Neural cell (in vitro differentiated cells): ENCODE results near the gene ETV6. TPM values are rescaled to one million over a fixed set of nuclear protein-coding genes. Genes with fewer than 3 reads are reported as not detected.

Source experiments
- H2AFZ ChIP-seq: fragments of 200-600, 300-800 bp; sonication (generic), shearing (Covaris generic); 2 replicates; pipeline ENCODE4 v1.6.0; 2014; ENCODE audit warnings: low read depth, mild to moderate bottlenecking, antibody characterized with exemption, low read length, moderate library complexity
- H3F3A ChIP-seq: fragments of 200-600 bp; shearing (Covaris generic); 2 replicates; pipeline ENCODE4 v1.6.1; 2016; ENCODE audit warnings: mild to moderate bottlenecking, moderate library complexity, mixed read lengths, antibody characterized with exemption, low read length; ENCODE audit not compliant: insufficient read depth, poor library complexity, severe bottlenecking
- H3K27ac ChIP-seq: fragments of 200-600, 300-800 bp; sonication (generic), shearing (Covaris generic); 2 replicates; pipeline ENCODE4 v1.5.1; 2014; ENCODE audit warnings: mild to moderate bottlenecking, low read length, moderate library complexity
- H3K27me3 ChIP-seq: fragments of 300-800, 200-600 bp; sonication (generic), shearing (Covaris generic); 2 replicates; pipeline ENCODE4 v1.6.0; 2014; ENCODE audit warnings: mild to moderate bottlenecking, low read depth, low read length, moderate library complexity; ENCODE audit not compliant: insufficient read depth
- H3K36me3 ChIP-seq: fragments of 300-800, 200-600 bp; sonication (generic), shearing (Covaris generic); 2 replicates; pipeline ENCODE4 v1.5.1; 2014; ENCODE audit warnings: mild to moderate bottlenecking, antibody characterized with exemption, low read length, moderate library complexity; ENCODE audit not compliant: insufficient read depth
- H3K4me2 ChIP-seq: fragments of 300-800, 200-600 bp; sonication (generic), shearing (Covaris generic); 2 replicates; pipeline ENCODE4 v1.6.0; 2014; ENCODE audit warnings: mild to moderate bottlenecking, low read length
- H3K4me3 ChIP-seq: fragments of 300-800, 200-600 bp; sonication (generic), shearing (Covaris generic); 2 replicates; pipeline ENCODE4 v1.5.1; 2014; ENCODE audit warnings: mild to moderate bottlenecking, low read length, moderate library complexity
- H3K79me2 ChIP-seq: fragments of 200-600 bp; shearing (Covaris generic); replicated peaks from 2 replicates; pipeline ENCODE4 v1.6.0; 2014; ENCODE audit warnings: mild to moderate bottlenecking, low read length, moderate library complexity; ENCODE audit not compliant: insufficient read depth
- H3K9ac ChIP-seq: fragments of 300-800, 200-600 bp; sonication (generic), shearing (Covaris generic); 2 replicates; pipeline ENCODE4 v1.6.1; 2016; ENCODE audit warnings: mild to moderate bottlenecking, low read length, mixed read lengths
- H3K9me2 ChIP-seq: fragments of 200-600 bp; shearing (Covaris generic); 2 replicates; pipeline ENCODE4 v1.6.1; 2016; ENCODE audit warnings: mild to moderate bottlenecking, low read length, mixed read lengths; ENCODE audit not compliant: insufficient read depth
- H3K9me3 ChIP-seq: fragments of 200-600, 300-800 bp; sonication (generic), shearing (Covaris generic); 2 replicates; pipeline ENCODE4 v1.6.1; 2016; ENCODE audit warnings: mild to moderate bottlenecking, mixed run types, low read length, moderate library complexity, mixed read lengths
- H4K20me1 ChIP-seq: fragments of 200-600 bp; shearing (Covaris generic); 2 replicates; pipeline ENCODE4 v1.6.1; 2016; ENCODE audit warnings: mild to moderate bottlenecking, mixed run types; ENCODE audit not compliant: insufficient read depth
- CTCF ChIP-seq: fragments of 450-650 bp; IDR thresholded peaks from 2 replicates; pipeline ENCODE4 v1.5.1; 2014; ENCODE audit warnings: antibody characterized with exemption, mild to moderate bottlenecking, moderate library complexity; ENCODE audit not compliant: poor library complexity, severe bottlenecking
- EP300 ChIP-seq: fragments of 450-650 bp; conservative IDR thresholded peaks from 2 replicates; pipeline ENCODE4 v1.6.1; 2014; ENCODE audit warnings: antibody characterized with exemption, mild to moderate bottlenecking, moderate library complexity; ENCODE audit not compliant: poor library complexity, severe bottlenecking
- EZH2 ChIP-seq: fragments of 200-600, 300-800 bp; shearing (Covaris generic), sonication (generic); IDR thresholded peaks from 2 replicates; pipeline ENCODE4 v1.6.1; 2014; ENCODE audit warnings: antibody characterized with exemption, low read length, borderline replicate concordance, mild to moderate bottlenecking; ENCODE audit not compliant: insufficient read depth, poor library complexity, severe bottlenecking
- MXI1 ChIP-seq: fragments of 450-650 bp; conservative IDR thresholded peaks from 2 replicates; pipeline ENCODE4 v1.6.1; 2014; ENCODE audit warnings: antibody characterized with exemption, mild to moderate bottlenecking; ENCODE audit not compliant: poor library complexity, severe bottlenecking
- POLR2AphosphoS5 ChIP-seq: IDR thresholded peaks from 2 replicates; pipeline ENCODE4 v1.6.1; 2012
- RAD21 ChIP-seq: fragments of 450-650 bp; conservative IDR thresholded peaks from 2 replicates; pipeline ENCODE4 v1.6.1; 2014; ENCODE audit warnings: antibody characterized with exemption, mild to moderate bottlenecking, moderate library complexity
- REST ChIP-seq: IDR thresholded peaks from 2 replicates; pipeline ENCODE4 v1.6.1; 2012; ENCODE audit warnings: borderline replicate concordance
- SMC3 ChIP-seq: fragments of 450-650 bp; conservative IDR thresholded peaks from 2 replicates; pipeline ENCODE4 v1.6.1; 2014; ENCODE audit warnings: antibody characterized with exemption, mild to moderate bottlenecking, moderate library complexity; ENCODE audit not compliant: poor library complexity
- TAF1 ChIP-seq: IDR thresholded peaks from 2 replicates; pipeline ENCODE4 v1.6.1; 2012; ENCODE audit warnings: low read depth
- polyA plus RNA-seq: library from polyadenylated mRNA; depleted of rRNA; stranded (reverse); fragments of >200 nt; gene quantifications from 2 replicates; pipeline ENCODE4 v1.2.3, GENCODE V29; 2014

ETV6 gene
- polyA plus RNA-seq, 1 donor from 2014 or later, result 1.6 TPM

GRCh38 chr12:11801643-11802042 is 152.2 kb downstream of the ETV6 start:
- no peak for TF ChIP-seq MXI1
- no peak for TF ChIP-seq SMC3
- TF ChIP-seq CTCF, result no peak
- TF ChIP-seq TAF1, result no peak
- TF ChIP-seq POLR2AphosphoS5, result no peak
- no peak for TF ChIP-seq EP300
- H3K36me3 ChIP-seq, result no peaks in the 10 kb centered on the region
- H3K79me2 ChIP-seq, result no peaks in the 10 kb centered on the region

DNA sequence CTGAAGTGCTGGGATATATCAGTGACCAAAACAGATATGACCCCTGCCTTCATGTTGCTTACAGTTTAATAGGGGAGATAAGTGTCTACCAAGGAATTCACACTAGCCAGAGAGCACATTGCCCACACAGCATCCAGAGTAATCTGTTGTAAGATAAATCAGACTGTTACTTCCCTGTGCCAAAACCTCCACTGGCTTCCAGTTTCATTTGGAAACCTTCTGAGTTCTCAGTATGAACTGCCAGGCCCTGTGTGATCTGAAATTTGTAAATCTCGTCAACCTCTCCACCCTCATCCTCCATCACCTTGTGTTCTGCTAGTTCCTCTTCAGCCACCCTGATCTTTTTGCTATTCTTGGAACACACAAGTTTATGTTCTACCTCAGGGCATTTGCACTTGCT is 154.7 kb downstream of the ETV6 start:
- H2AFZ ChIP-seq, result no peak overlapping the region
- H3K4me3 ChIP-seq, result no peak overlapping the region
- TF ChIP-seq POLR2AphosphoS5 (no peak), CTCF (no peak), TAF1 (no peak), REST (no peak), RAD21 (no peak), EZH2 (no peak), SMC3 (no peak), MXI1 (no peak), EP300 (no peak)
- no peaks in the 10 kb centered on the region for H3K36me3 ChIP-seq
- H4K20me1 ChIP-seq, result no peaks in the 10 kb centered on the region
- no peak overlapping the region for H3K9ac ChIP-seq
- no peaks in the 10 kb centered on the region for H3K9me2 ChIP-seq
- no peaks in the 10 kb centered on the region for H3K9me3 ChIP-seq
- no peaks in the 10 kb centered on the region for H3K27me3 ChIP-seq
- no peaks in the 10 kb centered on the region for H3K79me2 ChIP-seq
- H3K27ac ChIP-seq, result no peak overlapping the region
- no peaks in the 10 kb centered on the region for H3F3A ChIP-seq
- no peak overlapping the region for H3K4me2 ChIP-seq

More at GRCh38 chr12:11801643-11802042, 152.2 kb downstream of the ETV6 start:
- Histone ChIP-seq H4K20me1 (no peaks in the 10 kb centered on the region), H3K9me2 (no peaks in the 10 kb centered on the region), H3K4me2 (no peak overlapping the region), H2AFZ (no peak overlapping the region), H3K27ac (no peak overlapping the region), H3K9ac (no peak overlapping the region), H3F3A (no peaks in the 10 kb centered on the region), H3K4me3 (no peak overlapping the region), H3K9me3 (no peaks in the 10 kb centered on the region), H3K27me3 (no peaks in the 10 kb centered on the region)
